ENCODE measurements around the gene ZNF285.
"Not testable (repeated sequence)": the region's sequence is repeated elsewhere in the genome, so short reads cannot be mapped to it uniquely, and the experiment has no call there.

Gene ZNF285

DNA sequence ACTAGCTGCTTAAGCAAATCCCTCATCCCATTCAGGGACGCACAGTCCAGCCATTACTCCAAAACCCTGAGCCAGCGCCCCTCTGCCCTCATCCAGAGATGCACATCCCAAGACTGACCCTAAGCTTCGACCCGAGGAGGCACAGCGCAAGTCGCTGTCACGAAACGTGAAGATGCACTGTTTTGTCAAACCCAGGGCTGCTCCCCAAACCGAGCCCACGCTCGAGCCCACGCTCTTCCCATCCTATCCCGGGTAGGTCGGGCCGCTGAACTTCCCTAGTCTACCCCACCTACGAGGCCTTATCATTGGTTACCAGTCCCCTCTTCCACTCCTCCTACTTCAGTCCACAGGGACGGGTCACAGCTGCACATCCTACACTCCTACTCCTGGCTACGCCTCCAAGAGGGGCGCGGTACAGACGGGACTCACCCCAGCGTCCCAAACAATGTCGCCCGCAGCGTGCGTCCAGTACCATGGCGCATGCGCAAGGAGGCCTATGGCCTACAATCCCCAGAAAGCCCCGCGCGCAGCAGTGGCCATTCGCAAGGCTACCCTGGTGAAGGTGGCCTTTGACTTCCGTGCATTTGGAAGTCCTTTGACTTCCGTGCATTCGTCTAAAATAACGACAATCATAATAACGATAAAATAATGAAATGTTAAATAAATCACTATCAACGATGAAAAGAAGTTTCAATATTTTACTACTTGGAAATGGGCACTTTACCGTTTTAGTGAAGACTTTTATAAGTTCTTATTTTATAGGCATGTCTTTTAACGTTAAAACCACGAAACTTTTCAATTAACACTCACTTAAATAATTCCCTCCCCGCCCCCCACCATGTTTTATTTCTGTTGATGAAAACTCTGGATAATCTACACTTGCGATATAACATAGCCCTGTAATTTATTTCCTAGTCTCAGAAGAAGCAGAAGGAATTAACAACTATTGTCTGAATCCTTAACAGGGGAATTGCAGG lies at the start of gene ZNF285:
ZNF285 (minus strand) TSS at position 470 of the 977 bp plus-strand sequence. CDS start 4,395 bp downstream, outside the sequence.
- peak; percentile 85 for DNase-seq

DNA sequence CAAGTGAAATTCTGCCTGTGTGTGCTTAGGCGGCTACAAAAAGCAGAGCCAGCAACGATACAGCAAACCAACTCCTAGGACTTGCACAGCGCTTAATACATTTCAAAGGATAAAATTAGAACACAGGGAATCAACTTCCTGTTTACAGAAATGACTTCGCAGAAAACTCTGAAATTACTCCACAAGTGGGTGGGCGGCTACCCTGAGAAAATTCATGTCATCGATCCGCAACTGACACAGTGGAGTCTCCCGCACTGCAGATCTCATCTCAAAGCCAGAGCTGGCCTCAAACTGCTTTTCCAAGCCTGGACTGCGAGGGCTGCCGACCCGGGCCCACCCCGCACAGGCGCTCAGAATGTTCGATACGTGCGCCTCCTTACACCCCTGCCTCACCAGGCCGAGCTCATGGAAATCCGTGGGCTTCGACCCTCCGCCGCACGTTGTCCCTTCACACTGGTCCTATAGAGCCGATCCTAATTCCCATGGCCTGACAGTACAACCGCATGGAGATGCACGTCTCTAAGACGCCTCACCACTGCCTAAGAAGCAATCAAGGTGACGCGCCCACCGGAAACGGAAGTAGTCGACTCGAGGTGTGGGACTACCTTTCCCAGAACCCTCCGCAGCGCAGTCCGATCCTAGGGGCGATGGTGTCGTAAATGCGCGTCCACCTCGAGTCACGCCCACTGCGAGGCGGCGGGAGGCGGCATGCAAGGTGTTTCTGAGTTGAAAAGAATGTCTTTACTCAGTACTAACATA lies 46.7 kb upstream of the ZNF285 start, which contains the start of gene ZNF229:
ZNF229 (minus strand) TSS at position 557 of the 759 bp plus-strand sequence. CDS start 5,625 bp downstream, outside the sequence.
- DNase-seq = peak; percentile 82

DNA sequence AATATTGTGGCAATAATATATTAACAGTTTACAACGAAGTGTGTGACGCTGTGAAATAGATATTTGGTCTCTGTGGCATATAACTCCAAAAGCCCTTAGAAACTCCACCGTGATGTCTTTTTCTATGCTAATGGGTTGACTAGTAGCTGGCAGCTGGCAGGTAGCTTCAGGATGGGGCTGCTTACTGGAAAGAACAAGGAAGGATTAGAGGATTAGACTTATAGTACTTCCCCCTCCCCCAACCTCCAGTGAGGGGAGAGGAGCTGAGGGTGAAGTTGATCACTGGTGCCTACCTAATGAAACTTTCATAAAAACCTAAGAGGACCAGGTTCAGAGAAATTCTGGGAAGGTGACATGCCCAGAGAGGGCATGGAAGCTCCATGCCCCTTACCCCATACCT lies 37.0 kb upstream of the ZNF285 start:
- no peak for DNase-seq

DNA sequence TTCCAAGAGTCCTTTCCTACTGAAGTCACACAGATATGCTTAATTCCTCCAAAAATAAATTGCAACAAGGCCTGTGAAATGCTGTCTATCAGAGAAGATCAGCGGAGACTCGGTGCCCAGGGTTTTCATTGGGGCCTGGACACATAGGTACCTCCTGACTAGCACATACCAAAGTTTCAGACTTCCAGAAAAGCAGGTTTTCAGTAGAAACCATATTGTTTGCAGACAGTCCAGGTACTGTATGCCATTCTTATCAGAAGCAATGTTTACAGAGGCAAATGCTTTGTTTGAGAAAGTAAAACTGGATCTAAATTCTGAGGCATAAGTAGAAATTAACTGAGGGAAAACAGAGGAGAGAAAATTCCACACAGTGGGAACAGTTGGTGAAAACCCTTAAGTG lies 34.0 kb upstream of the ZNF285 start:
- no peak for DNase-seq

DNA sequence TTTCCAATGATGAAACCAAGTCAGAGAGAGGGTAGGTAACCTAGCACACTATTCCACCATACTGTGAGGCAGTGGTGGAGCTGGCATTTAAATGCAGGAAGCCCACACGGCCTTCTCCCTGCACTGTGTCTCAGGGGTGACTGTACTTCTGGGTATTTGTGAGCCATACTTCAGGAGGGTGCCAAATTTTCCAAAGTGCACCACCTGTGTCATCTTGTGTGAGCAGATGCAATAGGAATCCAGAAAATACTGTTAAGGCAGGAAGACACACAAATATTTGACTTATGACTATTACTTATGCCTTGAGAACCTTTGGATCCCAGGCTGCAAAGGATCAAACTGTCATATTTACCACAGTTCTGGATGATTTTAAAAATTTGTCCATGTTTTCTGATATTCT lies 29.5 kb upstream of the ZNF285 start:
- no peak for DNase-seq

DNA sequence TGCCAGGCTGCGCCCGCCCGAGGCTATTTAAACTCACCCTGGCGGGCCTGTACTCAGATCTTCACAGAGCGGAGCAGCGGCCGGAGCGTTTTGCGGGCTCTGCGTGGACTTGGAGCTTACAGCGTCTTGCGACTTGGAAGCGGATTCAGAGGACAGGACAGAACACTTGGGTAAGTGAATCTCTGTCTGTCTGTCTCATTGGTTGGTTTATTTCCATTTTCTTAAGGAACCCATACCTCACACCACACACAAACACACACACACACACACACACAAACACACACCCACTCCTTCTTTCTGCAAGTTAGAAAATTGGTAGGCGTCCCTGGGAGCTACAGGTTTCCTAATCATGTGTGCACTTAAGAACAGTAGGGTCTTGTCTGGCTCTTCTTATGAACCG lies 14.1 kb upstream of the ZNF285 start:
- DNase-seq = not testable (repeated sequence)

DNA sequence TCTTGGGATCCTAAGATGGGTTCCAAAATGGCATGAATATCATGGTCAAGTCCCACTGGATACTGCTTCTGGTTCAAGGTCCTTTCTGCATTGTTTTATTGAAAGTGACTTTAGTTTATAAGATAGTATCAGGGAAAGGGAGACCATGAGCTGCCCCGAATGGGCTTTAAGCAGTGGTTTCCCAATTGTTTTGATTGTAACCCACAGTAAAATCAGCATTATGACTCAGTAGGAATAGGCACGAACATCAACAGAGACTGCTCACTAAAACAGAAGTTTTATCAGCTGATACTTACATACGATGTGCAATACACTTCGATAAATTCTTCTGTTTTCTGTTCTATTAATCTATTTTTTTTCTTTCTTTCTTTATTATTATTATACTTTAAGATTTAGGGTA lies 12.1 kb downstream of the ZNF285 start:
- DNase-seq = not testable (repeated sequence)

DNA sequence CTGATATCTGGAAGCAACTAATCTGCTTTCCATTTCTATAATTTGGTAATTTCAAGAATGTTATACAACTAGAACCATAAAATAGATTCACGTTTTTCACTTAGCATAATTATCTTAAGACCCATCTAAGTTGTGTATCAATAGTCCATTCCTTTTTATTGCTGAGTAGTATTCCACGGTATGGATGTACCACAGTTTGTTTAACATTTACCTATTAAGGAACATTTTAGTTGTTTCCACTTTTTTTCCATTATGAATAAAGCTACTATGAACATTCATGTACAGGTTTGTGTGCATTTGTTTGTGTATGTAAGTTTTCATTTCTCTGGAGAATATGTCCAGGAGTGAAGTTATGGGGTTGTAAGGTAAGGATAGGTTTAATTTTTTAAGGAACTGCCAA lies 26.6 kb downstream of the ZNF285 start:
- DNase-seq = no peak

DNA sequence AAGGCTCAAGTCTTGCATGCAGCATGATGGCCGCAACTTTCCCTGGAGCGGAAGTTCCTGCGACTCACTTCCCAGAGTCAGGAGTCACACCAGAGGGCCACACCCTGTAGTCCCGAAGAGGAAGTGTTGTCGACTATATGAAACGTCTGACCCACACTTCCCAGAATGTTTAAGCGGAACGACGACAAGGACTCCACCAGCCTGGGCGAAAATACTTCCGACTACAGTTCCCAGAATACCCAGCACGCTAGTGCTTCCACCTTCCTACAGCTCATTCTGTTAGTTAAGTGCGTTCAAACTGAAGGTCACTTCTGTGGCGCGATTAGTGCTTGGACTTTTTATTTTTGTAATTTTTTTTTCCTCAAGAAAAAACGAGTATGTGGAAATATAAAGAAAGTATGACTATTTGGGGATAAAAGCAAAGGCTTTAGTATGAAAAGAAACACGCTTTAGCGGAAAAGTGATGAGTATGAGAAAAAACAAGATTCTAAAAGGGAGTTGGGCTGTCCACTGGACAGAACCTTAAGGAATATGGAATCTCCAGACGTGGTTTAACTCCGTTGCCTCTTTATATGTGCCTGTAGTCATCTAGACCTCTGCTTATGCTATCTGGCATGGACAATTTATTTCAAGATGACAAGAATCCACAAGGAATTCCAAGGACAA lies 29.5 kb downstream of the ZNF285 start:
- no peak for DNase-seq

DNA sequence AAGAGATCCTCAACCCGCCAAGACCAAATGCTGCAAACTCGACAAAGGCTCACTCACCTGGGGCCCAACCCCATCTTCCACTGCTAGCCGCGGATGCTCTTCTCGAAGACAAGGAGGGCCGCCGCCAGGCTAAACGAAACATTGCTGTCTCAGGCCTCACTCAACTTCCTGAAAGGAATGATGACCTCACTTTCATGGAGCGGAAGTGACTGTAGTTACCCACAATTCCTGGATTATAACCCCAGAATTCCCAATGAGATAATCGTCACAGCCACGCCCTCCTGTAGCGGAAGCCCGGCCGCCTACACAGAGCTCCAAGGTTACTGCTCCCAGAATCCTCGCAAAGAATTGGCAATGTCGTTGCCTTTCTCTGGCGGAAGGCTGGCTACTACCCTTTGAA lies 34.4 kb downstream of the ZNF285 start:
- no peak for DNase-seq

DNA sequence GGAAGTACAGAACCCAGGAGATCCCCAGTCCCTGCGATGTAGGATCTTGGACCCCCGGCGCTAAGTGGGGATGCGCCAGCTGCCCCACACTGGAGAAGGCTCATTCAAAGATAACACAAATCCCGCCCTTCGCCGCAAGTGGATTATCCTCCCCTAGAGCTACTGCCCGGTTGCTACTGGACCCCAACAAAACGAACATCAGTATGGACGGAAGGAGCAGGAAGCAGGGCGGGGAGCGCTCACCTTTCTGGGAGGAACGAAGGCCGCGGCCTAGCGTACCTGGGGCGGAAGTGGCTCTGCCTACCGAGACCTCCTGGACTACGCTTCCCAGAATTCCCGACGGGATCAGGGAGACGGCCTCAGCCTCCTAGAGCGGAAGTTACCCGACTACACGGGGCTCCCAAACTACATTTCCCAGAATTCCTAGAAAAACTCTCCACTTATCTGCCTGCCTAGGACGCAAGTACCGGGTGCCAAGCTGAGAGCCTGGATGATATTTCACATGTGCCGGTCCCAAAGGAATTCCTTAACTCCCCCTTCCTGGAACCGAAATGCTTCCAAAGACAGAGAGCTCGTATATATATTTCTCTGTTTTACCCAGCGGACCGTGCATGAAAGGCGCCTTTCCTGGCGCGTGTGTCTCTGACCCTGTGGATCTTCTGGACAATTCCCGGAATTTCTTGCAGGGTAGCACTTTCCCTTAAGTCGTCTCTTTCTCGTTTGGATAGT lies 44.9 kb downstream of the ZNF285 start, which contains the start of gene ZNF112:
ZNF112 (minus strand) TSS at position 298 of the 729 bp plus-strand sequence. CDS start 16,141 bp downstream, outside the sequence.
- DNase-seq = peak; percentile 33

DNA sequence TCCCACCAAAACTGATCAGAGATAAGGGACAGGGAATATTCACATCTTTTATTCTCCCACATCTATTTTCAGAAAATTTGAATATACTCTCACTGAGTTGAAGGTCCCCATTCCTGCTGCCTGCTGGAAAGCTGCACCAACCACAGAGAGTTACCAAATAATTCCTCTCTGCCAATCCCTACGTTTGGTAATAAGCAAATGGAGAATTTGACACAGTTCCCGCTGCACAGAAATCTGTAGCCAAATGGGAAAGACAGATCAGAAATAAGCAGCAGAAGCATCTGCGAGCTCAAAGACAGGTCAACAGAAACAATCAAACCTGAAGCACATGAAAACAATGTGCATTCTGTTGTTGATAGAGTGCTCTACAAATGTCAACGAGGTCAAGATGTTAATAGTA lies 54.9 kb downstream of the ZNF285 start:
- no peak for DNase-seq

DNA sequence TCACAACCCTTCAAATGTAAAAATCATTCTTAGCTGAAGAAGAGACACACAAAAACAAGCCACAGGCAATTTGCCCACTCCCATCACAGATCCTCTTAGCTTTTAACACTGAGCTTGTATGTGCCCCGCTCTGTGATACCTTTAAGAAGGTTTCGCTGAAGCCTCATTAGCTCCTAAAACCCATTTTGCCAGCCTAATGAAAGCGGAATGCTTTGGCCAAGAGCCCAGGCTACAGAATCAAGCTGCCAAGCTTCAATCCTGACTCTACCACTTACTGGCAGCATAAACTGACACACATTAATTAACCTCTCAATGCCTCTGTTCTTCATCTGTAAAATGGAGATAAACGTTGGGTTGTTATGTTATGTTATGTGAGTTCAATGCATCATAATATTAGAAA lies 55.4 kb downstream of the ZNF285 start:
- no peak for DNase-seq

DNA sequence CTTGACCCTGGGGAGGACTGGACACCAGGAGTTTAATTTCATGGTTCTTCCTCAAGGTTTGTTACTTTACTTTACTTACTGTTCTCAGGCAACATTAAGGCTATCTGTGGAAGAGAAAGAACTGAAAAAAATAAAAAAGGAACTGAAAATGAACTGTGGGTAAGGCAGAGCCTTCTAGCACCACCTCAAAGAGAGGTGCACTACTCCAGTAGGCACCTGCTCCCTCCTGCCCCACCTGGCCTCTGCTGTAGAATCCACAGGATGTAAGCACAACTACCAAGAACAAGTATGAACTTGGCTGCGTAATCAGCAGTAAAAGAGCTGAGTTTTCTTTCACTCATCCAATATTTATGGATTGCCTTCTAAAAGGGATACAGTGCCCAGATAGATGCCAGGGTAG lies 57.2 kb downstream of the ZNF285 start:
- DNase-seq = no peak

DNA sequence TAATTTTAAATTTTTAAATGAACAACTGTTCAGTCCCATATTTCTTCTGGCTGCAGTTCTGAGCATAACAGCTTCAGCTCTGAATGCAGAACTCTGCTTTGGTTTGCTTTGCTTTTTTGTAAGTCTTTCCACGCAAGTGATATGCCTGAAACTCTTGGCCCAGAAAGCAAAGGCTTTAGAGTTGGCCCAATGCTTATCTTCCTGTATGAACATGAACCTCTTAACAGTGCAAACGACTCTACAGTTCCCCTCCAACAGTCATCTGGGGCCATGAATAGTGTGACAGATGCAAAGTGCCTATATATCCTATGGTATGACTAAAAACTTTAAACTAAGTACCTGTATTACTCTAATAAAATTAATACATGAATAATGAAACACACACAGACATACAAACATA lies 59.6 kb downstream of the ZNF285 start:
- DNase-seq = no peak

DNA sequence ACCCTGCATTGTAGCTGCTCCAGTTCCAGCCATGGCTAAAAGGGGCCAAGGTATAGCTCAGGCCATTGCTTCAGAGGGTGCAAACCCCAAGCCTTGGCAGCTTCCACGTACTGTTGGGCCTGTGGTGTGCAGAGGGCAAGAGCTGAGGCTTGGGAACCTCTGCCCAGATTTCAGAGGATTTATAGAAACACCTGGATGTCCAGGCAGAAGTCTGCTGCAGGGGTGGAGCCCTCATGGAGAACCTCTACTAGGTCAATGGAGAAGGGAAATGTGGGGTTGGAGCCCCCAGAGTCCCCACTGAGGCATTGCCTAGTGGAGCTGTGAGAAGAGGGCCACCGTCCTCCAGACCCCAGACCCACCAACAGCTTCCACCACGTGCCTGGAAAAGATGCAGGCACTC lies 66.8 kb downstream of the ZNF285 start:
- DNase-seq = not testable (repeated sequence)

All from CD4-positive, alpha-beta T cell treated with Interferon gamma for 1 hour (primary cell).